HG02610 (cell line): Measurements from ENCODE around the gene ZGLP1.

Experiments used
- ATAC-seq: cut with Tn5 transposase; IDR thresholded peaks from one replicate; pipeline ENCODE4 v1.9.1; 2021; ENCODE audit warnings: mild to moderate bottlenecking, moderate library complexity; ENCODE audit not compliant: unreplicated experiment

ZGLP1 gene

DNA sequence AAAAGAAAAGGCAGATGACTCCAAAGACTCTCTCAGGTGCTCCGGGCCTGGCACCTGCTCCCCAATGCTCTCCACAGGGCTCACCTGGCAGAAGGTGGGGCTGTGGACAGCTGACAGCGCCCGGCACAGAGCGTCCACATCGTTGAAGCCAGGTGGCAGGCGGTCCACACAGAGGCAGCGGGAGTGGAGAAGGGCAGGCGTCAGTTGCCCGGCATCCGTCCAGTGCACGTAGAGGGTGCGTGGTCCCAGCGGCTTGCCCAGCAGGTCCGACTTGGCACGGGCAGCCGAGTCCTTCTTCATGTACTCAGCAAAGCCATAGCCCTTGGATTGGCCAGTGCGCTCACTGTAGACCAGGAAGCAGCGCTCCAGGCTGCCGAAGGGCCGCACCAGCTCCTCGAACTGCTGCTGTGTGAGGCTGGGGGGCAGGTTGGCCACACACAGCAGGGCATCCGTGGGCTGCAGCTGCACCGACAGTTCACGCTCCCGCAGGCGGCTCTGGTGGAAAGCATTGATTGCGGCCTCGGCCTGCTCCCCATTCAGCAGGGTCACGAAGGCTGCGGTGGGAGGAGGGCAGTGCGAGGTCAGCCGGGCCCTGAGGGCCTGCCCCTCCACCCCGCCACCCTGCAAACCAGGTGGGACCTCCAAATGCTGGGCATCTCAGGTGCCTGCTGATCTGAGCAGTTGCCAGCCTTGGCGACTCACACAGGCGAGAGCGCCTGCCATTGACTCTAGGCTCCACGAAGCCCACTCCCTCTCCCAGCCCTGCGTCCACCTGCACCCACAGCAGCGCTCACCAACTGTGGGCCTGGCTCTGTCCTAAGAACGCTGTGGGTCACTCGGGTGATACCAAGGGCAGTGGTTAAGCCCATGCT, 19.2 kb upstream of the ZGLP1 start:
- ATAC-seq = no peak

DNA sequence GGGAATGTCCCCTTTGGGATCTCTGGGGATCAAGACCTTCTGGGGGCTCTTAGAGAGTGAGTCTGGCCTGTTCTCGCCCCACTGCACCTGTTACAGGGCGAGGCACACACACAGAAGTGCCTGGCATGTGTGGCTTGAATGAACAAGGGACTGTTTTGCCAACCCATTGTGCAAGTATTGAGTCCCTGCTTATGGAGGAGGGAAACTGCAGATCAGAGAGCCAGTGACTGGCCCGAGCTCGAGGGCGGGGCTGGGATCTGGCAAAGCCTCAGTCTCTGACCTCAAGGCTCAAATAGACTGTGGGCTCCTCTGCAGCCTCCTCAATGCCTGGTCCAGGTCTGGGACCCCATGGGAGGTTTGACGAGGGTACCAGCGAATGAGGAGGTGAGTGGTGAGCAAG, 18.2 kb upstream of the ZGLP1 start:
- ATAC-seq = no peak

DNA sequence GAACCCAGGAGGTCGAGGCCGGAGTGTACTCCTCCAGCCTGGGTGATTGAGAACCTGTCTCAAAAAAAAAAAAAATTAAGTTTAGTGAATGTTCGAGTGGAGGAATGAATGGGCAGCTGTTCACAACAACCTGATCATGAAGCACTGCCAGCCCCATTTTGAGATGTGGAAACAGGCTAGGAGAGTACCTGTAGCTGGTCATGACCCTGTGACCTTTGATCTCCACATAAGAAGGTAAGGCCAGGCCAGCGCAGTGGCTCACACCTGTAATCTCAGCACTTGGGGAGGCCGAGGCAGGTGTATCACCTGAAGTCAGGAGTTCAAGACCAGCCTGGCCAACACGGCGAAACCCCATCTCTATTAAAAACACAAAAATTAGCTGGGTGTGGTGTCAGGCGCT, 16.1 kb upstream of the ZGLP1 start:
- ATAC-seq = no peak

DNA sequence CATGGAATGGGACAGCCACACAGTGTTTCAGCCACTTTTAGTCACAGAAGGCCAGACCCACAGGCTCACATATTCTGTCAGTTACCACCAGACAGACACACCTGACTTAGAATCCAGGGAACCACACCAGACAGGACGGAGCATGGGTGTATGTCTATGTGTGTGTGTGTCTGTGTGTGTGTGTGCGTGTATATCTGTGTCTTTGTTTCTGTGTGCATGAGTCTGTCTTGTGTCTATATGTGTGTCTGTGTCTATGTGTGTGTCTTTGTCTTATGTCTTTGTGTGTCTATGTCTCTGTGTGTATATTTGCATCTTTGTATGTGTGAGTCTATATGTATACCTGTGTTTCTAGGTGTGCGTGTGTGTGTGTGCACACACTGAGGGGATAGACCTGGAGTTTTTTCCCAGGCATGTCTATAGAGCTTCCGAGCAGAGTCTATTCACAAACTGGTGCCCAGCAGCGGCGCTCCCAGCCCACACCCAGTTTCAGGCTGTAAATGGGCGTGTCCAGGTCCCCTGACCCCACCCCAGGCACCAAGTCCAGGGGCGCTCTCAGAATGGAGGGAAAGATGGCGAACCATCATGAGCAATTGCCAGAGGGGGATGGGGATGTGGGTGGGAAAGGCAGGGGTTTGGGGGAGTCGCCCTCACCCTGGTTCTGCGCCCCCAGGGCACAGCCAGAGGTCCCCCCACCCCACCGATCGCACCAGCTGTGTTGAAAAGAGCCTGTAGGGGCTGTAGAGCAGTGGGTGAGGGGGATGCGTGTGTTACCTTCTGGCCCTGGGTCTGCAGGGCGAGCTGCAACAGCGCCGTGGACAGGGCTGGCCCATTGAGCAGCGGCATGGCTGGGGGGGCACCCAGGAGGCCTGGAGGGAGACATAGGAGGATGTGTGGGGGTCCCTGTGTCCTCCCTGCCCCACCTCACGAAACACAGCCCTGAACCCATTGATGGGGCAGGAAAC, 12.5 kb upstream of the ZGLP1 start:
- no peak for ATAC-seq

DNA sequence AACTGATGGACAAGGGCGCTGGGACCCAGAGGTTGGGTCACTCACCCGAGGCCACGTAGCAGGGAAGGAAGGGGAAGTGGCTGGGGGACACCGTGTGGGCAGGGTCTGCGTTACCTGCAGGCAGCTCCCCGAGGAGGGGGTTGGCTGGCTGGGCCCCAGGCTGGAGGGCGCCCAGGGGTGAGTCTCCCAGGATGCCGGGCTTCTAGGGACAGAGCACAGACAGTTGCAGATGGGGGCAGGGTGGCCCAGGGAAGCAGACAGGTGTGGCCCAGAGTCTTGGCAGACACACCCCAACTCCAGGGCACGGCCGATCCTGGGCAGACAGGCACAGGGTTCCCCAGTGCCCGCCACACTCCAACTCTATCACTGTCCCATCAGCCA, 11.8 kb upstream of the ZGLP1 start:
- no peak for ATAC-seq

DNA sequence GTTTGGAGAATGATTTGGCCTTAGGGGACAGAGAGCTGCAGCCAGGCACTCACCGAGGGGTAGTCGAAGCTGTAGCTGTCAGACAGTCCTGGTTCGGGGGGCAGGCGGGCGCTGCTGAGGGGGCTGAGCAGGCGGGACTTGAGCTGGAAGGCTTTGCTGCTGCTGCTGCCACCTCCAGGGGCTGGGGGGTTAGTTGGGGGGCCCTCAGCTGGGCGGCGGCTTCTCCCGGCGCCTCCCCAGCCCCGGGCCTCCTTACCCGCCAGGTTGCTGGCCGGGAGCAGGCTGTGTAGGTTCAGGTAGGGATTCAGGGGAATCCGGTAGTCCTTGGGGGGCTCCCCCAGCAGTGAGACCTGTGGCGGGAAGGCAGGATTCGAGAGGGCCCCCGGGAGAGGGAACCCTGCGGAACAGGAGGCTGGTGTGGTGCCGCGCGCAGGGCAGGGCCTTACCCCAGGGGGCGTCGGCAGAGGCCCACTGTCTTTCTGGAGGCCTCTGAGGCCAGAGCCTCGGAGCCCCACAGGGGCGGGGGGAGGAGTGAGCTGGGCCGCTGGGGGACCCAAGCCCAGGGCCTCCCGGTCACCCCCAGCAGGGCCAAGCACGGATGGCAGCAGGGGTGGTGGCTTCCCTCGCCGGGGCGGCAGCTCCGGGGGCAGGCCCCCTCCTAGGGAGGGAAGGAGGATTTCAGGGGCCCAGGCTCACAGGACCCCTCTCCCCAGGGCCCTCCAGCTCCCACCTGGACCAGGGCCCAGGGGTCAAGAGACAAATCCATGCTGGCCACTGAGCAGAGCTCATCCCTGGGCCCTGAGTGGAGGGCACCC, 11.2 kb upstream of the ZGLP1 start:
- no peak for ATAC-seq

DNA sequence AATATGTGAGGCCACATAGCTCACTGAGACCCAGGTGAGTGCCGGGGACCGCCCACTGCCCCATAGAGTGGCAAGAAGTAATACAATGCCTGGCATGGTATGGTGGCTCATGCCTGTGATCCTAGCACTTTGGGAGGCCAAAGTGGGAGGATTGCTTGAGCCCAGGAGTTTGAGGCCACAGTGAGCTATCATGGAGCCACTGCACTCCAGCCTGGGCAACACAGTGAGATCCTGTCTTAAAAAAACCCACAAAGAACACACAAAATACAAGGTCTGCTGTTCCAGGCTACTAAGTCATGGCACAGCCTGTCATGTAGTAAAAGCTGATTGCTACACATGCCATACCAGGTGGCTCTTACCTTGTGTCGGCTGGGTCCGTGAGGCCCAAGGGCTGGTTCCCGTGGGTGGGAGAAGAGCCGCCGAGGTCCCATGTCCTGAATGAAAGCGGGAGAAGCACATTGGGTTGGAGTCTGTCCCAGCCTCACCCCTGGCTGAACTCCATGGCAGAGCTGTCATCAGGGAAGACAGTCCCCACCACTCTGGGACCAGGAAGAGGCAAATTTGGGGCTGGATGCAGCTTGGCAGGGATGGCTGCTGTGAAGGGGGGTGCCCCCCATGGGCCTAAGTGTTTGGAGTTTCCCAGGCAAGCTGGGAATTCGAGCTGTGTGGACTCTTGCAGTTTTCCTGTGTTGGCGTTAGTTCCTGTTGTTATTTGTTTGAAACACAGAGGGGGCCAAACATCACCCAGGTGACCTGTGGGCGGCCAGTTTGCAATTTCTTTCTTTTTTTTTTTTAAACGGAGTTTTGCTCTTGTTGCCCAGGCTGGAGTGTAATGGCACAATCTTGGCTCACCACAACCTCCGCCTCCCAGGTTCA, 9.4 kb upstream of the ZGLP1 start:
- no peak for ATAC-seq

DNA sequence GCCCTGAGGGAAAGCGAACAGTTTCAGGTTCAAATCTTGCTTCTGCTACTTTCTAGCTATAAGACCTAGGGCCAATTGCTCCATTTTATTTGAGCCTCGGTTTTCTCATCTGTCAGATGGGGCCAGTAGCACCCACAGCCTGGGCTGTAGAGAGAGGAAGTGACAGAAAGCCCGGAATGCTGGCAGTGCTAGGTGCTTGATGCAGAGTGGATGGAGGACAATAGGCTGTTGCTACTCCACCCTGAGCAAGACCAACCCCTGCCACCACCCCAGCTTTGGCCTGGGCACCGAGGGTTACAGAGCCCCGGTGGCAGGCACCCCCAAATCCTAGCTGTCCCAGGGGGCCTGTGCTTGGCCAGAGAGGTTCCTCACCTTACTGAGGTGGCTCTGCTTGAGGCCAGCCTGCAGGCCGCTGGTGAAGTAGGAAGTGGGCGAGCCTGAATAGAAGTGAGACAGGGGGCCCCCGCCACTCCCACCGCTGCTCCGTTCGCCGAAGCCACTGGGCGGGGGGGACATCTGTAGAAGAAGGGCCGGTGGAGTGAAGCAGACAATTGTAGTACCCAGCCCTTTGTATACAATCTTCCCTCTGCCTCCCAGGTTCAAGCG, 8.3 kb upstream of the ZGLP1 start:
- no peak for ATAC-seq

DNA sequence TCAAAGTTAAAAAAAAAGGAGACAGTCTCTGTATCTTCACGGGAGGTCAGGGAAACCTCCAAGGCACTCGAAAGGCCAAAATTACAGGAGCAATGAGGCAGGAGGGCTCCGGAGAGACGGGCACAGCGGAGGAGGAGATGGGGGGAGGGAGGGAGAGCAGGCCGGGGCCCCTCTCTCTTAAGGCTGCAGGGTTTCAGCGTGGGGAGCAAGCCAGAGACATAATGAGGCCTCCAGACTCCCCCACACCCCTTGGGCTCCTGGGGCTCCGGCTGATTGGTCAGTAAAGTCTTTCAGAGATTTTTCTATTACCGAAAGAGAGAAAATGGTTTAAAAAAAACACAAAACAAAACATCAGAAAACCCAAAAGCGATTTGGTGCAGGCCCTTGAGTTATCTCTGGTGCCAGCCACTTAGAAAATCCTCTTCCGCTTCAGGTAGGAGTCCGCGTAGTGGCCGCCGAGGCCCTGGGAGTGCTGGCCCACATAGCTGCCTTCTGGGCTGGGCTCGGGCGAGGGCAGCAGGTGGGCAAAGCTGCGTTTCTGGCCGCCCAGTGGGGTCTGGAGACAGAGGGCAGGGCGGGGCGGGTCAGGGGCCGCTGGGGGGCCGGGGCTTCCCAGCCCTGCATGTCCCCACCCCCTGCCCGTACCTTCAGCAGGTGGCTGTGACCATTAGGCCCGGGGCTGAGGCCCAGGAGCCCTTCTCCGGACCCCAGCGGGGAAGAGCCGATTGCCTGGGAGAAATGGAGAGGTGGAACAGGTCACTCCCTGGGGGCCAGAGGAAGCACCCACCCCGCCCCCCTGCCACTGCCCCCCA, 7.6 kb upstream of the ZGLP1 start:
- ATAC-seq = no peak

DNA sequence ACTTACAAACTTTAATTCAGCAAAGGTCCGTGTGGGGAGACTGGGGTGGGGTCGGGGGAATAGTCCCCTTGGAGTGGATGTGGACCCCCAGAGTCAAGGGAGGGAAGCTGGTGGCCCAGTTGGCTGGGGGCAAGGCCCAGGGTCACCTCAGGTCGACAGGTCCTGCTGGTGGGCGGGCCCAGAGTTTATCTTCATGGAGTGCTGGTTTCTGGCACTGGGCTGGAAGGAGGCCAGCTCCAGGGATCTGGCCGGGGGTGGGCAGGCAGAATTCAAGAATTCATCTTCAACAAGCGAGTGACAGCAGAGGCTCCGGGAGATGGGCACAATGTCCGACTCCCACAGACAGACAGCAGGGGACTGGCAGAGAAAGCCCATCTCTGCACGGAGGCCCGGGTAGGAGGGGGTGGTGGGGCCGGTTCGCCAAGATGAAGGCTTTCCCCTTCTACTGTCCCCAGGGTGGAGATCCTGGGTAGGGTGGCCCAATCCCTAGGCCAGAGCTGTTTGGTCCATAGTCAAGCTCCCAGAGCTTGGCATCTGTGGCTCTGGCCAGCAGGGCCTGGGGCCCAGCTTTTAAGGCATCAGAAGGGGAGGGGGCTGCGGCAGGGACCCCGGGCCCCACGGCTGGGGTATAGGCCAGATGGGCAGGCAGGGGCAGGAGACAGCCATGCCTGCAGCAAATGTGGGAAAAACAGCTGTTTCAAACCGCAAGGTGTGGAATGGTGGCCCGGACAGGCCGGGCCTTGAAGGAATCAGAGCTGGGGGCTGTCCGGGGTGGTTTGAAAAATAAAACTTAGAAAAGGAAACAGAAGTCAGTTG, 6.8 kb upstream of the ZGLP1 start:
- ATAC-seq = no peak

DNA sequence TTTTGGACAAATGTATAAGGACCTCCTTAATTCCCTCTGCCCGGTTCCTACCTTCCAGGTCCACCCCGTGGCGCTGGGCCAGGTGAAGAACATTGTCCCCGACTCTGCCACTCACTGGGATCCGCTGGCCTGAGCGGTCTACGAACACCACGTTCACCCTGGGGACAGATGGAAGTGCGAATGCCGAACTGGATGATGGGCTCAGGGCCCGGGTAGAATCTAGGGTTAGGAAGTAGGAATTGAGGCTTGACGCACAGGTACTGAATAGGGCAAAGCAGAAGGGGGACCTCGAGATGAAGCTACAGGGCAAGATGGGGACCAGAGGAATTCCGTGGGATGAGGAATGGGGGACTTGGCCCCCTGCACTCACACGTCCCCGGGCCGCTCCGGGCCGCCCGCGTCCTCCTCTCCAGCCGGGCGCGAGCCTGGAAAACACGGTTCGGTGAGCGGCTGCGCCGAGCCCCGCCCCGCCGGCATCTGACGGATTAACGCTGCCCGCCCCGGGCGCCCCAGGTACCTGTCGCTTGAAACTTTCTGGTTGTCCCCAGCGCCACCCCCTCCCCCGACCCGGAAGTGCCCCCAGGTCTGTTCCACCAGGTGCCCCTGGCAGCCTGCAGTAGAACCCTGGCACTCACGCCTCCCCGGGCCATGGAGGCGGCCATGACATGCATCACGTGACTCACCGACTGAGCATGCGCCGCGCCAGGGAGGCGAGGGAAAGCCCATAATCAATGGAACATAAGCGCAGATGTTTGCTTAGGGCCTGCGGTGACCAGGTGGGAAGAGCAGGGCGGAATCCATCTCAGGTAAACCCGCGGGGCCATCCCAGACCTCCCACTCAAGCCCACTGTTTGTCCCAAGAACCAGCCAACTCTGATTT, 6.0 kb upstream of the ZGLP1 start, which contains the start of gene FDX2:
TSS of gene FDX2 (minus strand) at position 681 of the 880 bp plus-strand sequence. CDS start at position 662, 19 bp downstream.
- peak; percentile 59 for ATAC-seq

DNA sequence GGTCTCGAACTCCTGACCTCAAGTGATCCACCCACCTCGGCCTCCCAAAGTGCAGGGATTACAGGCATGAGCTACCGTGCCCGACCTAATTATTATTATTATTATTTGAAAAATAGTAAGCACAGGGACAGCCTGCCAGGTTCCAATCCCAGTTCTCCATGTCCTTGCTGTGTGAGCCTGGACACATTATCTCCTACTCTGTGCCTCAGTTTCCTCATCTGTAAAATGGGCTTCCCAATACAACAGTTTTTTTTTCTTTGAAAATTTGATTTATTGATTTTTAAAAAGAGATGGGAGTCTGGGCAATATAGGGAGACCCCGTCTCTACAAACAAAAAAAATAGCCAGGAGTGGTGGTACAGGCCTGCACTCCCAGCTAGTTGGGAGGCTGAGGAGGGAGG, 3.3 kb downstream of the ZGLP1 start:
- ATAC-seq = no peak

DNA sequence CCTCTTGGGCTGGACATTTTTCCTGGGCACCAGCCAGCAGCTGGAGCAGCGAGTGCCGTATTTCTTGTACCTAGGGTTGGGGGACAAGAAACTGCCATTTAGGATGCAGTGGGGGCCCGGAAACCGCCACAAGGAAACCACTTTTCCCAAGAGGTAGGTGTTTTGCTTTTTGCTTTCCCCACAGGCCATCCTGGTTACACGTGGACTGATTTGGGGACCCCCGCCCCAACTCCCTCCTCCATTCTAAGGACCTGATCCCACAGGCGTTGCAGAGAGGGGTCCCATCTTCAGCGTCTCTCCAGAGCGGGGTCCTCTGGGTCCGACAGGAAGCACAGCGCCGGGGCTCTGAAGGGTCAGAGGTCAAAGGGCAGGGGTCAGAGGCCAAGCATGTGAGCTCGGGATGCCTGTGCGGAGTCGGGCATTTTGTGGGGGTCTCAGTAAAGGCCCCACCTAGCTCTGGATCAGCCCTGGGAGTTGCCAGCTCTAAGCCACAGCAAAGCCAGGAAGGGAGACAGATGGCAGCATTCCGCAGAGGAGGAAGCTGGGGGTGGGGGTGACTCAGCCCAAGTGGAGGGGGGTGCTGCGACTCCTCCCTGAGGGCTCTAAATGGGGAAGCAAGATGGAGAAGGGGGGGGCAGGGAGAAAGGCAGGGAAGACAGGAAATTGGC, 4.3 kb downstream of the ZGLP1 start:
- no peak for ATAC-seq

DNA sequence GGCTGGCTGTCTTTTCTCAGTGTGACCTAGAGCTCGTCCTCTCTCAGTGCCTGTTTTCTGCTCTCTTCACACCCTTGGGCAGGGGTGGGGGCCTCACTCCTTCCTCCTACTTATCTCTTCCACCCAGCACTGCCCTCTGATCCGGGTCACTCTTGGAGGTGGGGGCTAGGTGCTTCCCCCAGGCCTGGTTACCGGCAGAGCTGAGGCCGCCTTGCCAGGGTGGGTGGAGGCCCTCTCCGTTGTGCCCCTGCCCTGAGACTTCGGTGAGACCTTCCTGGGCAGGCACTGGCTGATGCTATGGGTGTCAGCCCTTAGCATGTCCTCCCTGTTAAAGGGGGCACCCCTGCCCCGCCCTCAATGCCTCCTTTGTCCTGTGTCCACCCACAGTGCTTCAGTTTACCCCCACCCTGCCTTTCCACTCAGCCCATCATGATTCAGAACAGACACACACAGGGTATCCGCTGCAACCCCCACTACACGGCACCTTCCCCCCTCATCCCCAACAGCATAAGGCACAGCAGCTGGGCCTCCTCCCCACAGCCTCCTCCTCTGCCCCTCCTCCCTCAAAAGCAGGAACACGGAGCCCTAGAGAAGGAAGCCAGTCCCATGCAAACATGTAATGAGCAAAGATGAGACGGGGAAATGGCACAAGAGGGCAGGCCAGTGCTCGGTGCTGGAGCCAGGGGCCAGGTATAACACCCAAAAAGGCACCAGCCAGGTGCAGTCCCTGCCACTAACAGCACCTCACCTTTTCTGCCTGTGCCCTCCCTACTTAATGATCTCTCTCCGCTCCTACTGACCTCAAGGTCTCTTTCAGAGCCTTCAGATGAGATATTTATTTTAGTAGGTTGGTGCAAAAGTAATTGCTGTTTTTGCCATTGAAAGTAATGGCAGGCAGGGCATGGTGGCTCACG, 9.8 kb downstream of the ZGLP1 start:
- ATAC-seq = no peak

DNA sequence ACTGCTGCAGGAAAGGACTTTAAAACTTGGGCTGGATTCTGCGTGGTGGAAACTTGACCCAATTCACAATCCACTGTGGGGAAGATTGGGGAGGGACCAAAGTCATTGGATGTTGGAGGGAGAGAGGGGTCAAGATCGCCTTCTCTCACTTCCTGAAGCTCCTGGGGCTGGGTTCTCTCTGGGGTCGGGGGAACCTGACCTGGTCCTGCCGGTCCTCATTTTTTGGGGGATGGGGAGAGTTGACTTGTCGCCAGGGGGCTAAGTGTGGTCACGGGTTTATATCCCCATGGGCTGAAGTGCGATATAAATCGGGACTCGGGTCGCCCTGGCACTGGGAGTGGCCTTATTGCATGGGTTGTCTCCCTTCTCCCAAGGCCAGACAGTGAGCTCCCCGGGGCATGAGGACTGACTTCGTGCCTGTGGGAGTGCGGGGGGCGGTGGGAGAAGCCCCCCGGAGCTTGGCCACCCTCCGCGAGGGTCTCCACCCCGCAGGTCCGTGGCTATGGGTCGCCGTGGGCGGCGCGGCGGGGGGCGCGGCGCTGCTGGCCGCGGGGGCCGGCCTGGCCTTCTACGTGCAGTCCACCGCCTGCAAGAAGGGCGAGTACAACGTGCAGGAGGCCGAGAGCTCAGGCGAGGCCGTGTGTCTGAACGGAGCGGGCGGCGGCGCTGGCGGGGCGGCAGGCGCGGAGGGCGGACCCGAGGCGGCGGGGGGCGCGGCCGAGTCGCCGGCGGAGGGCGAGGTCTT, 13.6 kb downstream of the ZGLP1 start:
- no peak for ATAC-seq
